ENCODE results near the gene SMIM38.

- TF ChIP-seq POLR2A (IDR thresholded peaks at IDR 0.05): no peak
- TF ChIP-seq CTCF (IDR thresholded peaks at IDR 0.05): no peak
Measured at GRCh38 chr11:69154938-69155301, 815 bp upstream of the SMIM38 start.
